ENCODE results near the gene CYP4F22.
"Not testable (repeated sequence)": the region's sequence is repeated elsewhere in the genome, so short reads cannot be mapped to it uniquely, and the experiment has no call there.

CYP4F22 gene

DNA sequence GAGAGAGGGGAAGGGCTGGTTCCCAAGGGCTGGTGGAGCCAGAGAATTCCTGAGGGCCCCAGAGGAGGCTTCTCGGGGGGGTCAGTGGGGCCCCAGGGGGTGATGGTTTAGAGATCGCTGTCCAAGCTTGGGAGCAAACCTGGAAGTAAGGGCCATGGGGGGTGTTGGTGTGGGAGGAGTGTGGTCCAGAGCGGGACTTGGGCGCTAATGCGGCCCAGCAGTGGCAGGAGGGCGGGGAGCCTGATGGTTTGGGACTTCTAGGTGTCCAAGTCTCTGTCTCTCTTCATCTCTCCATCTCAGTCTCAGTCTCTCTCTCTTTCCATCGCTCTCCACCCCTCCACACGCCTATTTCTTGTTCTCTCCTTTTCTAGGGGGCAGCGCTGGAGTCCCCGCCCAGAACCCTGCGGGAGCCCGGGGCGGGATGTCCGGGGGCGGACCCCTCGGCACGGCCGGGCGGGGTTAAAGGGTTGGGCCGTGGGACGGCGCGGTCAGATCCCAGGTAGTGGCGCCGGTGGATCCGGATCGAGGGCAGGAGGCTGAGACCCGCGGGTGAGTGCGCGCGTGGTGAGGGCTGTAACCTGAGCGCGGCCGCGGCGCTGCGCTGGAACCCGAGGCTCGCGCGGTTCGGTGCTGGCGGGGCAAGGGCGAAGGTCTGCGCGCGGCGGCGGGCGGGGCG lies at the start of gene CYP4F22:
Gene CYP4F22 (plus strand): TSS at position 491 of the 676 bp plus-strand sequence. CDS start 16,812 bp downstream, outside the sequence.
- FAIRE-seq = no peak

DNA sequence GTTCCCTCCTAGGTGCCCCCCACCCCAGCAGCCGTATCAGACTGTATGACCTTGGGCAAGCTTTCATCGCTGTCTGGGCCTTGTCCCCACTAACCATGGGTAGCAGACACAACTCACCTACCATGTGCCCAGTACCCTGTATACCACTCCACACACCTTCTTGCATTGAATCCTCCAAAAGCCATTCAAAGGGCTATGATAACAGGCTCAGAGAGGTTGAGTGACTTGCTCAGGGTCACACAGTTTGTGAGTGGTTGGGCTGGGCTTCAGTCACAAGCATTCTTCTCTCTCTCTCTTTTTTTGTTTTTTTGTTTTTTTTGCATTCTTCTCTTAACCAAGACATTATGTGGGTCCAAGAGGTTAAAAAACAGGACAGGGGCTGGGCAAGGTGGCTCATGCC lies 46.6 kb upstream of the CYP4F22 start:
- no peak for FAIRE-seq

DNA sequence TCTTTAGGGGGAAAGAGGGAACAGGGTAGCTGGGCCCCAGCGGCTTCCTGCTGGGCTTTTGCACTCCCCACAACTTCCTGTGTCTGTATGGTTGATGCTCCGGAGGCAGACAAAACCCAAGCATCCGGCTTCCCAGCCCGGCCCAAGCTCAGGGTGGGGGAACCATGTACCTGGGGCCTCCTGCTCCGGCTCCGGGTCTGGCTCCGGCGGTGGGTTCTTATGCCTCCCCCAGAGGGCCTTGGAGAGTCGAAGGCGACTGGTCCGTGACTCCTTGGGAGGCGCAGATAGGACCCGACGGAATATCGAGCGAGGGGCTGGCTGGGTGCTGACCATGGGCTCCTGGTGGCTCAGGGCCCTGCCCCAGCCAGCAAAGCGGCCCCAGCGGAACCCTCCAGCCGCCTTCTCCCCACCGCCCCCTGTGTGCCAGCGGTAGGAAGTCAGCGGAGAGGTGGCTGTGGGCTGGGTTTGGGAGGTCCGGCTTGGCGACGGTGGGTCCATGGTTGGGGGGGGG lies 44.4 kb upstream of the CYP4F22 start:
- no peak for FAIRE-seq

GRCh38 chr19:15464394-15465385 lies 43.6 kb upstream of the CYP4F22 start, which contains the start of gene RASAL3:
Gene RASAL3 (minus strand): TSS chr19:15464544. CDS start chr19:15464358, 186 bp downstream.
- FAIRE-seq = no peak

DNA sequence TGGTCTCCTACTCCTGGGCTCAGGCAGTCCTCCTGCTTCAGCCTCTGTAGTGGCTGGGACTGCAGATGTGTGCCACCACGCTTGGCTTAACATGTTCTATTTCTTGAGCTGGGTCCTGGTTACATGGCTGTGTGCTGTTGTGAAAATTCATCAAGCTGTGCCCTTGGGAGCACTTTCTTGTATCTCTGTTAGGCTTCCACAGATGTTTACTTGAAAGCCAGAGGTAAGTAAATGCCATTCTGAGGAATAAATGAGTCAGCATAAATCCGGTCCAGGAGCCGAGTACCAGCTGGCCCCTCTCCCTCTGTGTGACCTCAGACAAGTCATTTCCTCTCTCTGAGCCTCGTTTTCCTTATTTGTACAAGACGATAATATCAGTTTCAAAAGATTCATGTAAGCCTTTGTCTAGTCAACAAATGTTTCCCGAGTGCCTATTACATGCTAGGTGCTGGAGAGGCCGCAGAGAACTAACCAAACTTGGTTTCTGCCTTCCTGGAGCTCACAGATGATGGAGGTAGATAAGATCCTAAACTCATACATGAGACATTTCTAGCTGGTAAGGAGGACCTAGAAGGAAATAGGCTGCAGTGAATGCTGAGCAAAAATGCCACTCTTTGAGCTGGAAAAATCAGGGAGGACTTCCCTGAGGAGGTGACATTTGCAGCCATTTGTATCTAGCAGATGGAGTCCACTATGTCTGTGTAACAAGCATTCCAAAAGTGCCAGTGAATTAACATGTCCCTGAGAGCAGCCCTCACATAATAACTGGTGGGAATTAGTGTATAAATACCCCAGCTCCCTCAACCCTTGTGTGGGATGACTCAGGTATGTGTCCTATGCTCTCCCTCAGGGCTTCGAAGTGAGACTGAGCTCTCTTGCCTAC lies 41.2 kb upstream of the CYP4F22 start:
- no peak for FAIRE-seq

DNA sequence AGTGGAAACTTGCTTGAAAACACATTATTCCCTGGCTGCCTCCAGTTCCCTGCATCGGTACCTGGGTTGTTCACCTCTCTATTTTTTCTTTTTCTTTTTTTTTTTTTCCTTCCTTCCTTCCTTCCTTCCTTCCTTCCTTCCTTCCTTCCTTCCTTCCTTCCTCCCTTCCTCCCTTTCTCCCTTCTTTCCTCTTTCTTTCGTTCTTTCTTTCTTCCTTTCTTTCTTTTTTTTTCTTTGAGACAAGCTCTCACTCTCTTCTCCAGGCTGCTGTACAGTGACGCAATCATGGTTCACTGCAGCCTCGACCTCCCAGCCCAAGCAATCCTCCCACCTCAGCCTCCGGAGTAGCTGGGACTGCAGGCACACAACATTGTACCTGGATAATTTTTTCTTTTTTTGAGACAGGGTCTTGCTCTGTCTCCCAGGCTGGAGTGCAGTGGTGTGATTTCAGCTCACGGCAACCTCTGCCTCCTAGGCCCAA lies 40.6 kb upstream of the CYP4F22 start:
- no peak for FAIRE-seq

GRCh38 chr19:15468675-15469512 lies 39.4 kb upstream of the CYP4F22 start:
- no peak for FAIRE-seq

- FAIRE-seq = no peak
Measured at GRCh38 chr19:15469513-15470297, 38.6 kb upstream of the CYP4F22 start.

- FAIRE-seq = no peak
Measured at GRCh38 chr19:15471639-15472101, 36.7 kb upstream of the CYP4F22 start.

- FAIRE-seq = not testable (repeated sequence)
Measured at GRCh38 chr19:15473821-15474220, 34.5 kb upstream of the CYP4F22 start.

DNA sequence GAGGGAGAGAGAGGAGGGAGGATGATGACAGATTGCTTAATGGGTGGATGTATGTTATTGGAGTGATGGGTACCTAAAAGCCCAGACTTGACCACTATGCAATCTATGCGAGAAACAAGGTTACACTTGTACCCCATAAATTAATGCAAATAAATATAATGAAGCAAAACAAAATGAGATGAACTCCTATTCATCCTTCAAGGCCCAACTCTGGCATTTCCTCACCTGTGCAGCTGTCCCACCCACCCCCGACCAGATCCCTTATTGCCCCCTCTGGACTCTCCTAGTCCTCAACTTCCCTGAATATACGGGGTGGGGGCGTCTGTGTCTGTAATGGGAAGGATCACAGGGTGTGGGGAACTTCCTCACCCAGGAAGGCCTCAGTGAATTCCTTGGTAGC lies 33.2 kb upstream of the CYP4F22 start:
- FAIRE-seq = no peak

- no peak for FAIRE-seq
Measured at GRCh38 chr19:15475611-15476010, 32.7 kb upstream of the CYP4F22 start.

- no peak for FAIRE-seq
Measured at GRCh38 chr19:15476325-15476724, 32.0 kb upstream of the CYP4F22 start.

DNA sequence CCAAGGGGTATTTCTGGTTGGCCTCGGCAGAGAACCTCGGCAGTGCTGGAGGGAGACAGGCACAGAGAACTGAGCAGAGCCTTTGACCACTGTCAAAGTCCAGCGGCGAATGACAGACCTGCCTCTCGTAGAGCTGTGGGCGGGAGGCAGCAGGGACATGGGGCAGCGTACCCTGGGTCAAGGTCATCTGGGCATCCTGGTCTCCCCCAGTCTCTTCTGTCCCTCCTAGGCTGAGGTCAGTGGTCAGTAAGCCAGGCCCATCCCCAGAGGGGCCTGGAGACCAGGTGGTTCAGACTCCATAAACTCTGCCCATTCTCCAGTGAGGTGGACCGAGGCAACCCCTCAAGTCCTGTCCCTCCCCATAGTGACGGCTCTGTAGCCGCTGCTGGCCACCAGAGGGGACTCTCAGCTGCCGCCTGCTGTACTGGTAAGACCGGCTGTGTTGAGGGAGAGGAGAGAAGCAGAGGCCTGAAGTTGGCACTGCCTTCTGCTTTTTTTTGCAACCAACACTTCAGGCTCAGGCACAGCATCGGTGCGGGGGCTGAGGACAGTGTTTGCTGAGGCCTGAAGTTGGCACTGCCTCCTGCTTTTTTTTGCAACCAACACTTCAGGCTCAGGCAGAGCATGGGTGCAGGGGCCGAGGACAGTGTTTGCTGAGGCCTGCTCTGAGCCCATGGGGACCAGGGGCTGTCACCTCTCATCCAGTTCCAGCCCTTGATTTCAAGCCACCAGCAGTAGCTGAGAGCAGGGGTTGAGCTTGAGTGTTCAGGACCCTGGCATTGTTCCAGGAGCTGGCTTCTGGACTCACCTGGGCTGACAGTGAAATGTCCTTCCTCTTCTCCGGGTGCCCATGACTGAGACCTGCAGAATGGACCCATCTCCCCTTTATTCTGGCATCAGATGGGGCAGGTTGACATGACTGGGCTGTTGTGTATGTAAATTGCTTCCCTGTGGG lies 28.7 kb upstream of the CYP4F22 start, which contains the start of gene PGLYRP2:
Gene PGLYRP2 (minus strand): TSS at position 111 of the 955 bp plus-strand sequence. CDS start 130 bp downstream, outside the sequence.
- no peak for FAIRE-seq

GRCh38 chr19:15480996-15481395 lies 27.3 kb upstream of the CYP4F22 start:
- FAIRE-seq = not testable (repeated sequence)

DNA sequence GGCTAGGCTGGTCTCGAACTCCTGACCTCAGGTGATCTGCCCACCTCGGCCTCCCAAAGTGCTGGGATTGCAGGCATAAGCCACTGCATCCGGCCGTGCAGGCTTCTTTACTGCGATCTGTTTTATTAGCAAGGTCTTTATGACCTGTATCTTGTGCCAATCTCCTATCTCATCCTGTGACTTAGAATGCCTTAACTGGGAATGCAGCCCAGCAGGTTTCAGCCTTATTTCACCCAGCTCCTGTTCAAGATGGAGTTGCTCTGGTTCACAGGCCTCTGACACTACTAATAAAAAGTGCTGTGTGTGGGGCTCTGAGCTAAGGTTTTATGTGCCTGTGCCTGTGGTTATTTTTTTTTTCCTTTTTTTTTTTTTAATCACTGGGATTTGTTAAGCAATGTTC lies 22.6 kb upstream of the CYP4F22 start:
- FAIRE-seq = not testable (repeated sequence)

DNA sequence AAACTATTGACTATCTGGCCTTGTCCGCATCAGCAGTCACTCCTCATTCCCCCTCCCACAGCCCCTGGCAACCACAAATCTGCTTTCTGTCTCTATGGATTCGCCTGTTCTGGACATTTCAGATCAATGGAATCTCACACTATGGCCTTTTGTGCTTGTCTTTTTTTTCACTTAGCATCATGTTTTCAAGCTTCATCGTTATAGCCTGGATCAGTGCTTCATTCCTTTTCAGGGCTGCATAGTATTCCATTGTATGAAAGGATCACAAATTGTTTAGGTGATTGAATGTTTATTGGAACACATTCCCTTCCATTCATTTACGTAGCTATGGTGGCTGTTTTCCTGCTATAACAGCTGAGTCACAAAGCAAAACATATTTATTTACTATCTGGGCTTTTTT lies 21.3 kb upstream of the CYP4F22 start:
- no peak for FAIRE-seq

DNA sequence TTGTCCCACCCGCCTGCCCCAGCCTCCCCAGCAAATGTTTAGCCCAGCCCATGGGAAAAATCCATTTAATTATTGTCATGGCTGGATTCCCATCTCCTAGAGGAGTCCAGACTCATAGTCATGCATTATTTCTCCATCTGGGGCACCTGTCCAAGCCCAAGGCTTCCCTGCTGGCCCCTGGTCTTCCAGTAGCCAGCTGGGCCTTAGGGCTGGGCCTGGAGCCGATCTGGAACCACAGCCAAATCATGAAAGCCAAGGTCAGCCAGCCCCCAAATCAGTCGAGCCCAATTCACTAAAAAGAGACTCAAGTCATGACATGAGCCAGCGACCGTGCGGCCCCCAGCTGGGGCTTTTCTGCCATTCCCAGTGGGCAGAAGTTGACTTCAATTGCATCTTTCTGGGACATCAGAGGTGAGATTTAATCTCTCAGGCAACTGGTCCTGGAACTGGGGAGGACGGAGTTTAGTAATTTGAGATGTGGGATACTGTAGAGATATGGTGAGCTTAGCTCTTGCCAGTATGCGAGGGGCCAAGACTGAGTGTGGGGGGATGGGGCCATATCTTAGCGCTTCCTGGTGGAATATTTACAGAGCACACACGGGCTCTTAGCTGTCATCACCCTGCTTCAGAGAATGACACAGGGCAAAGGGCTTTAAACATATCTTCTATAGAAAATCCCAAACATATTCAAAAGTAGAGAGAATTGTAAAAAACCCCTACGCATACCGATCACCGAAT lies 19.7 kb upstream of the CYP4F22 start:
- no peak for FAIRE-seq
